BLaER1 treated with 17β-estradiol and CSF1 and Interleukin-3, amounts not matched to agents 10 nM and 100 nM (cell line): ENCODE measurements around the gene PRKG1.
A peak's percentile ranks its signal among the peaks of the same experiment; 100 is the strongest.
"Not testable (repeated sequence)": the region's sequence is repeated elsewhere in the genome, so short reads cannot be mapped to it uniquely, and the experiment has no call there.

Source experiments
- H3K27ac ChIP-seq, 11 experiments: shearing (Covaris generic); formaldehyde crosslinking; 2 replicates each; pipeline ENCODE4 v1.8.1; 2022
- H3K27me3 ChIP-seq, 11 experiments: shearing (Covaris generic); formaldehyde crosslinking; 2 replicates each; pipeline ENCODE4 v1.8.1; 2022
- H3K36me3 ChIP-seq, 11 experiments: shearing (Covaris generic); formaldehyde crosslinking; 2 replicates each; pipeline ENCODE4 v1.8.1; 2022
- H3K4me1 ChIP-seq, 10 experiments: shearing (Covaris generic); formaldehyde crosslinking; 2 replicates each; pipeline ENCODE4 v1.8.1; 2022
- H3K4me2 ChIP-seq, 11 experiments: shearing (Covaris generic); formaldehyde crosslinking; 2 replicates each; pipeline ENCODE4 v1.8.1; 2022
- H3K4me3 ChIP-seq, 10 experiments: shearing (Covaris generic); formaldehyde crosslinking; 2 replicates each; pipeline ENCODE4 v1.8.1; 2022
- H3K9ac ChIP-seq, 11 experiments: shearing (Covaris generic); formaldehyde crosslinking; 2 replicates each; pipeline ENCODE4 v1.8.1; 2022
- H3K9me3 ChIP-seq, 11 experiments: shearing (Covaris generic); formaldehyde crosslinking; replicated peaks in 1 of 11; 2 replicates each; pipeline ENCODE4 v1.8.1; 2022
- H4K20me1 ChIP-seq, 11 experiments: shearing (Covaris generic); formaldehyde crosslinking; 2 replicates each; pipeline ENCODE4 v1.8.1; 2022
- Cebpa-rat ChIP-seq, 11 experiments: shearing (Covaris generic); IDR thresholded peaks; 2 replicates each; pipeline ENCODE4 v1.8.1; 2022

The PRKG1 gene

DNA sequence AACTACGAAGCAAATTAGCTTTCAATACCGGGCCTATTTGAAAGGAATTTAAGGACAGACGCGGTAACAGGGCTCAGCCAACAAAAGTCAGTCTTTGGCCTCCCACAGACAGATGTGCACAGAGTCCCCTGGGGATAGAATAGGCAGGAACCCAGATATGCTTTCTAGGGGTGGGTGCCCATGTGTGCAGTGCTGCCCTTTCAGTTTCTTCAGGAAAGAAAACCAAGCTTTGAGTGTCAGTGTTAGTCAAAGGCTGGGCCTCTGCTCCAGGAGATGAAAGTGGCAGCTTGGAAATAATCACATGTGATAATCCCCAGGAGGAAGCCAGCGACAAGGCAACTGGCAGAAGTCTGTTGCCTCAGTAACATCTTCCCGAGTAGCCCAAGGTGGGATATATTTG, 668.9 kb downstream of the PRKG1 start:
- H3K9me3 ChIP-seq = no peaks in the 10 kb centered on the region
- H3K27ac ChIP-seq = peak overlapping the region in 1 of 11 experiments; percentile 25; a peak in 1 of 22 replicates
- no peaks in the 10 kb centered on the region for H3K27me3 ChIP-seq
- H3K9ac ChIP-seq = 0 out of 22 replicates have a peak overlapping the region, but pooled peaks of 1 of the 11 experiments have one; percentile 10
- H3K4me2 ChIP-seq = peak overlapping the region; percentile 14 to 75 (median 66)
- peaks cover 0 to 21% (median 10%) of the 10 kb centered on the region in 10 experiments; a peak in 16 of 20 replicates for H3K4me1 ChIP-seq
- H3K36me3 ChIP-seq = no peaks in the 10 kb centered on the region
- TF ChIP-seq Cebpa-rat (IDR thresholded peaks at IDR 0.05) = no peak
- peak overlapping the region in 1 of 10 experiments; percentile 6; a peak in 1 of 20 replicates for H3K4me3 ChIP-seq
- H4K20me1 ChIP-seq = no peaks in the 10 kb centered on the region

DNA sequence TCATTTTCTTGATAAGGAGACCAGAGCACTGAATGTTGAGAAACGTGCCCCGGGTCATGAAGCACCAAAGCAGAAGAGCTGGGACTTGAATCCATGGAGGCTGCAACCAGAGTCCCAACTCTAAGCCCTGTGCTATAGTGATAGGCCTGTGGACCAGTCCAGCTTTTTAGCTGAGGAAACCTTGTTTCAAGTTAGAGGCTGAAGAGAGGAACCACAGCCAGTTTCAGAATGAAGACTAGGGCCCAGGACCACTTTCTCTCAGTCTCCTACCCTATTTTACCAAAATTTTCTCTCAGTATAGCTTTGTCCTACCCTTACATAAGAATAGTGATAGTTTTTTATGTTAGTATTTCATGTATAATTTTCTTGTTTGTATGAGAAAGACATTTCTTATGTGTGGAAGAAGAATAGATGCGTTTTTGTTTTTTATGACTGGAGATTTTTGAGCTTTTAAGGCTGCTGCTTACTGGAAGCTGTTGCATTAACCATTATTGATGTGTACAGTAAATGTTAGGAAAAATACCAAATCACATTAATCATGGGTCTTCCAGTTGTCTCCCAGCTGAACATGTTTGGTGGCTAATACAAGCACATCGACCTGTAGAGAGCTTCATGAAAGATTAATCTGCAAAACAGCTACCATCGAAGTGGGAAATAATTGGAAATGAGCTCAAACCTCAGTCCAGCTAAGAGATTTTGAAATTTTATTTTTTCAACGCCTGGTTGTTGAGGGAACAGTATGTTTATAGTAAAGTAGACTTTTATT, 670.1 kb downstream of the PRKG1 start:
- H3K27me3 ChIP-seq = no peaks in the 10 kb centered on the region
- TF ChIP-seq Cebpa-rat (IDR thresholded peaks at IDR 0.05) = no peak
- no peaks in the 10 kb centered on the region for H3K9me3 ChIP-seq
- no peaks in the 10 kb centered on the region for H3K36me3 ChIP-seq
- peak overlapping the region in 3 of 11 experiments; percentile 11 to 48 (median 26); a peak in 4 of 22 replicates for H3K4me2 ChIP-seq
- no peak overlapping the region for H3K9ac ChIP-seq
- no peak overlapping the region for H3K4me3 ChIP-seq
- no peaks in the 10 kb centered on the region for H4K20me1 ChIP-seq
- peaks cover 0 to 21% (median 10%) of the 10 kb centered on the region in 10 experiments; a peak in 16 of 20 replicates for H3K4me1 ChIP-seq
- no peak overlapping the region for H3K27ac ChIP-seq

DNA sequence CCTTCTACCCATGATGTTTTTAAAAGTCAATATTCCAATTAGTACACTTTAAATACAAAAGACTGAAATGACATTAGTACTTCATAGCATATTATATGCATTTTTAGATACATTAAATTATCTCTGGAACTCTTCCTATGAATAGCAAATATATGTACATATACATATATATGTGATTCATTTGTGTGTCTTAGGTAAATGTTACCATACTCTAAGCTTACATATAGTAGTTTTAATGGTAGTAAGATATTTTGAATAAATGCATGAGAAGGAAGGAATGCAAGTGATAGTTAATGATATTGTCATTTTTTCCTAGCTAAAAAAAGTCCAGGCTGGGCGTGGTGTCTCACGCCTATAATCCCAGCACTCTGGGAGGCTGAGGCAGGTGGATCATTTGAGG, 671.1 kb downstream of the PRKG1 start:
- H3K27me3 ChIP-seq = no peaks in the 10 kb centered on the region
- H4K20me1 ChIP-seq = no peaks in the 10 kb centered on the region
- no peak overlapping the region for H3K9ac ChIP-seq
- H3K27ac ChIP-seq = no peak overlapping the region
- no peaks in the 10 kb centered on the region for H3K9me3 ChIP-seq
- no peaks in the 10 kb centered on the region for H3K36me3 ChIP-seq
- H3K4me3 ChIP-seq = no peak overlapping the region
- TF ChIP-seq Cebpa-rat (IDR thresholded peaks at IDR 0.05) = no peak
- no peak overlapping the region for H3K4me2 ChIP-seq
- H3K4me1 ChIP-seq = peaks cover 0 to 21% (median 10%) of the 10 kb centered on the region in 10 experiments; a peak in 16 of 20 replicates

DNA sequence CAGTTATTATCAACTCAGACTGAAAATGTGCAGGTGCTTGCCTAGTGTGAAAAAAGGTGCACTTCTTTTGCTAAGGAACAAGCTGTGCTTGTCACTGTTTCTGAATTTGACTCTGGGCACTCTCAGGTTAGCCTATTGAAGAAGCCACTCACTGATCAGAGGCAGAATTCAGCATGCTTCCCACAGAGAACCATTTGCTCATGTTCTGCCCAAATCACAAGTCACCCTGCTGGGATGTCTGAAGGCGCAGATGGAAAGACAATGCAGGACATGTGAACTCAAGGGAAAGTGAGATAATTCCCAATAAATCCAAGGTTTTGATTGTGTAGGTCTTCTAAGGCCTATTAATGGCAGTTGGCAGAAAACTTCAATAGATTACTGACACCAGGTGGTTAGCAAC, 672.9 kb downstream of the PRKG1 start:
- TF ChIP-seq Cebpa-rat (IDR thresholded peaks at IDR 0.05) = no peak
- H3K4me1 ChIP-seq = peaks cover 0 to 20% (median 10%) of the 10 kb centered on the region in 10 experiments; a peak in 16 of 20 replicates

DNA sequence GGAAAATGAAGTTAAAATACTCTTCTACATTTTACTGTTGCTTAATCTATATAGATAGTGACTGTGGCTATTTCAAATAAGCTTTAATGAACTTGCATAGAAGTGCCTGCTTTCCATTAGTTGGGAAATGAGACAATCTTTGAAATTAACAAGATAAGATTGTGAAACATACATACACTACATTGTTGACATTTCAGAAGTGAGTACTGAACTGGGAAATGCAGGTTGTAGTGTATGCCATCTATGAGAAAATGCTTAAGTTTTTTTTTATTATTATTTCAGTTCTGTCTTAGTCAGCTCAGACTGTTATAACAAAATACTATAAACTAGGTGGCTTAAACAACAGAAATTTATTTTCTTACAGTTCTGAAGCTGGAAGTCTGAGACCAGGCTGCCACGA, 674.7 kb downstream of the PRKG1 start:
- H3K36me3 ChIP-seq = no peaks in the 10 kb centered on the region
- H3K9ac ChIP-seq = no peak overlapping the region
- H3K4me1 ChIP-seq = peaks cover 0 to 7% (median 0%) of the 10 kb centered on the region in 10 experiments; a peak in 7 of 20 replicates
- no peak for TF ChIP-seq Cebpa-rat (IDR thresholded peaks at IDR 0.05)
- H3K4me2 ChIP-seq = no peak overlapping the region
- H4K20me1 ChIP-seq = no peaks in the 10 kb centered on the region
- no peaks in the 10 kb centered on the region for H3K27me3 ChIP-seq
- H3K27ac ChIP-seq = no peak overlapping the region
- H3K4me3 ChIP-seq = no peak overlapping the region
- H3K9me3 ChIP-seq = no peaks in the 10 kb centered on the region

More for the DNA sequence above, 672.9 kb downstream of the PRKG1 start:
- Histone ChIP-seq H3K9me3 (no peaks in the 10 kb centered on the region), H4K20me1 (no peaks in the 10 kb centered on the region), H3K4me3 (no peak overlapping the region), H3K27ac (no peak overlapping the region), H3K36me3 (no peaks in the 10 kb centered on the region), H3K9ac (no peak overlapping the region), H3K27me3 (no peaks in the 10 kb centered on the region), H3K4me2 (no peak overlapping the region)

DNA sequence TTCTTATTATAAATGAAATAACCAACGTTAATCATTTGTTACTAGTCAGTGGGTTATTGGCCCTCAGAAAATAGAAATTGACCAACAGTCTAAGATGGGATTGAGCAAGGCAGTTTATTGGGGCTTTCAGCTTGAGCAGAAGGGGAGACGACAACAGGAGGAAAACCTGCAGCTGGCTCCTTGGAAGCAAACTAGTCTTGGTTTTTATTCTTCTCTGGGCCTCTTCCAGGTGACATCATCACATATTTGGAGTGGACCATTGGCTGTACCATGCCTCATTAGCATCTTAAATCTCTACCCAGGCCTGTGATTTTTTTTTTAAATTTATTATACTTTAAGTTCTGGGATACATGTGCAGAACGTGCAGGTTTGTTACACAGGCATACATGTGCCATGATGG, 684.1 kb downstream of the PRKG1 start:
- no peaks in the 10 kb centered on the region for H4K20me1 ChIP-seq
- H3K4me3 ChIP-seq = no peak overlapping the region
- H3K27me3 ChIP-seq = no peaks in the 10 kb centered on the region
- no peak overlapping the region for H3K27ac ChIP-seq
- no peaks in the 10 kb centered on the region for H3K9me3 ChIP-seq
- H3K36me3 ChIP-seq = no peaks in the 10 kb centered on the region
- TF ChIP-seq Cebpa-rat (IDR thresholded peaks at IDR 0.05) = no peak
- no peak overlapping the region for H3K9ac ChIP-seq
- H3K4me1 ChIP-seq = no peaks in the 10 kb centered on the region
- H3K4me2 ChIP-seq = no peak overlapping the region

DNA sequence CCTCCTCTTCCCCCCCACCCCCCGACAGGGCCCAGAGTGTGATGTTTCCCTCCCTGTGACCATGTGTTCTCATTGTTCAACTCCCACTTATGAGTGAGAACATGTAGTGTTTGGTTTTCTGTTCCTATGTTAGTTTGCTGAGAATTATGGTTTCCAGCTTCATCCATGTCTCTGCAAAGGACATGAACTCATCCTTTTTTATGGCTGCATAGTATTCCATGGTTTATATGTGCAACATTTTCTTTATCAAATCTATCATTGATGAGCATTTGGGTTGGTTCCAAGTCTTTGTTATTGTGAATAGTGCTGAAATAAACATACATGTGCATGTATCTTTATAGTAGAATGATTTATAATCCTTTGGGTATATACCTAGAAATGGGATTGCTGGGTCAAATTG, 684.6 kb downstream of the PRKG1 start:
- not testable (repeated sequence) for H4K20me1 ChIP-seq, H3K4me3 ChIP-seq, H3K36me3 ChIP-seq, H3K9me3 ChIP-seq, H3K27ac ChIP-seq, H3K9ac ChIP-seq, H3K27me3 ChIP-seq, H3K4me1 ChIP-seq, H3K4me2 ChIP-seq

DNA sequence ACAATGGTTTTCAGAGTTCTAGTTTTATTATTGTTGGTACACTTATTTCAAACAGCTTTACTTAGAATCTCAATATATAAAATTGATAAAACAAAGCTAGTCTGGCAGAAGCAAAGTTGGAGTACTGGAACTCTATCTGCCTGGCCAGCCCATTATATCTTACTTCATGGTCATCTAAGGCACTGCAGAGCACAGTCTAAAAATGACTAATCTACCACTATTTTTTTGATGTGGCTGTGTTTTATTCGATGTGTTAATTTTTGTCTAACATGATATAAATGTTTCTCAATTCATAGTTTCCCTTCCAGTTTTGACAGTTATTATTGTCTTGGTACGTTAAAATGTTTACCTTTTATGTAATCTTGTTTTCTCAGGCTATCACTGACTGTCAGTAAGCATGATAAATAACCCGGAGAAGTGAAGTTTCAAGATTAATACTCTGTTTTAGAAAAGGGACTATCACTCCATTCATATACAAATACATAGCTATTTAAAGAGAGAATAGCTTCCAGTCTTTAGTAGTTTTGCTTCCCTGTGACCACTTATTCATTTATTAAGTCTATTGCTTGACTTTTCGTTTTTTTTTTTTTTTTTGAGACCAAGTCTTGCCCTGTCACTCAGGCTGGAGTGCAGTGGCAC, 685.7 kb downstream of the PRKG1 start:
- no peak overlapping the region for H3K4me2 ChIP-seq

DNA sequence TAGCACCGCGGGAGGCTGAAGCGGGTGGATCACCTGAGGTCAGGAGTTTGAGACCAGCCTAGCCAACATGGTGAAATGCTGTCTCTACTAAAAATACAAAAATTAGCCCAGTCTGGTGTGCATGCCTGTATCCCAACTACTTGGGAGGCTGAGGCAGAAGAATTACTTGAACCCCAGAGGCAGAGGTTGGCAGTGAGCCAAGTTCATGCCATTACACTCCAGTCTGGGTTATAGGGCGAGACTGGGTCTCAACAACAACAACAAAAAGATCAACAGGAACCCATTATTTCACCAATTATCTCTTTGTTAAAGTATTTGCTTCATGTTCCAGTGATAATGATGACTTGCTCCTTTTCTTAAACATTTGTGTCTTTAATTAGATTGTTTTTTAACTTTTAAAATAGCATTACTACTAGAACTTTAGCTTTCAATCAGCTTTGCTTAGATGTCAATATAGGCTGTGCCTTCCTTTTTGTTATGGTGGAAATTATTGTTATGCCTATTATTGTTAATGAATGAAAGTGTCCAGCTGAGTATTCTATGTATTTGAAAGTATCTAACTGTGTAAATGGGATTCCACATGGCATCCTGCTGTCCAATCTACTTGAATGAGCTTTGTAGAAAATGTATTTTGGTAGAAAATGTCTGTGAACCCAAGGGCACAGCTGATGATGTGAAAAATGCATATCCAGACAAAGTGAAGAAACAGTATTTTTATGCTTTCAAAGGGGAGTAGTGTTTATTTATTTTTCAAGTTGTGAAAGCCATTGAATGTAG, 686.8 kb downstream of the PRKG1 start:
- no peaks in the 10 kb centered on the region for H3K27me3 ChIP-seq
- H3K4me2 ChIP-seq = no peak overlapping the region
- no peak overlapping the region for H3K27ac ChIP-seq
- H3K36me3 ChIP-seq = no peaks in the 10 kb centered on the region
- no peaks in the 10 kb centered on the region for H4K20me1 ChIP-seq
- no peaks in the 10 kb centered on the region; a peak in 1 of 22 replicates for H3K9me3 ChIP-seq
- TF ChIP-seq Cebpa-rat (IDR thresholded peaks at IDR 0.05) = no peak
- H3K4me3 ChIP-seq = no peak overlapping the region
- H3K4me1 ChIP-seq = no peaks in the 10 kb centered on the region
- no peak overlapping the region for H3K9ac ChIP-seq

More for the DNA sequence above, 685.7 kb downstream of the PRKG1 start:
- no peaks in the 10 kb centered on the region for H3K27me3 ChIP-seq
- no peak overlapping the region for H3K27ac ChIP-seq
- H3K9me3 ChIP-seq = no peaks in the 10 kb centered on the region
- no peak for TF ChIP-seq Cebpa-rat (IDR thresholded peaks at IDR 0.05)
- H3K4me3 ChIP-seq = no peak overlapping the region
- H3K9ac ChIP-seq = no peak overlapping the region
- no peaks in the 10 kb centered on the region for H3K36me3 ChIP-seq
- H3K4me1 ChIP-seq = no peaks in the 10 kb centered on the region
- H4K20me1 ChIP-seq = no peaks in the 10 kb centered on the region
